Stimulated activated memory B cell treated with anti-CD40 and anti-IgM and Interleukin-4, amounts not matched to agents 10 μg/mL and 1 μg/mL and 100 μg/mL, for 72 hours (primary cell): Measurements from ENCODE around the gene MYO1D.
"Not testable (repeated sequence)": the region's sequence is repeated elsewhere in the genome, so short reads cannot be mapped to it uniquely, and the experiment has no call there.

Experiments
- ATAC-seq: fragments of 150-1000 bp; cut with Tn5 transposase; 2 replicates; pipeline ENCODE4 v1.10.0; 2021
- H3K27ac Mint-ChIP-seq: one replicate; pipeline ENCODE4 v1.8.0; 2022; ENCODE audit warnings: mild to moderate bottlenecking, mixed read lengths
- H3K27me3 Mint-ChIP-seq: one replicate; pipeline ENCODE4 v1.8.0; 2022; ENCODE audit warnings: mixed read lengths
- H3K36me3 Mint-ChIP-seq: one replicate; pipeline ENCODE4 v1.8.0; 2022; ENCODE audit warnings: mixed read lengths
- H3K4me1 Mint-ChIP-seq: one replicate; pipeline ENCODE4 v1.8.0; 2022; ENCODE audit warnings: mixed read lengths
- H3K4me3 Mint-ChIP-seq: one replicate; pipeline ENCODE4 v1.8.0; 2022; ENCODE audit warnings: mild to moderate bottlenecking, moderate library complexity, mixed read lengths
- H3K9me3 Mint-ChIP-seq: one replicate; pipeline ENCODE4 v1.8.0; 2022; ENCODE audit warnings: mixed read lengths

The MYO1D gene

DNA sequence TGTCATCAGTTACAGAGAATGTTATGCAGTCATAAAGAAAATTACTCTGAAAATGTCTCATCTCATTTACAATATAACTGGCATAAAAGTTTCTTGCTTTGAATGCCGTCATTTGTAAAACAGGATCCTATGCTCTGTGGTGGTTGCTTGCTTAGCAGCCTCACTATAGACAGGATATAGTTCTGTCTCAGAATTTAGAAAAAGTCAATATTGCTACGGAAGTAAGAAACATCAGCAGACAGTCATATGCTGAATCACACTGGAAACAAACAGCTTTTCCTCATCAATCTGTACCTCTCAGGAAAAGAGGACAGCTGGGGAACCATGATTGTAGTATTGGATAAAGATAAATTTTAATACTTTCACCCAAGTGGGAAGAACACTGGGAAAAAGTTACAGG lies 105.5 kb downstream of the MYO1D start:
- Mint-ChIP-seq H3K9me3 (no peaks in the 10 kb centered on the region), H3K27ac (no peak overlapping the region), H3K27me3 (no peaks in the 10 kb centered on the region), H3K36me3 (peaks cover 25% of the 10 kb centered on the region), H3K4me1 (peaks cover 12% of the 10 kb centered on the region), H3K4me3 (no peak overlapping the region)
- ATAC-seq = no peak

DNA sequence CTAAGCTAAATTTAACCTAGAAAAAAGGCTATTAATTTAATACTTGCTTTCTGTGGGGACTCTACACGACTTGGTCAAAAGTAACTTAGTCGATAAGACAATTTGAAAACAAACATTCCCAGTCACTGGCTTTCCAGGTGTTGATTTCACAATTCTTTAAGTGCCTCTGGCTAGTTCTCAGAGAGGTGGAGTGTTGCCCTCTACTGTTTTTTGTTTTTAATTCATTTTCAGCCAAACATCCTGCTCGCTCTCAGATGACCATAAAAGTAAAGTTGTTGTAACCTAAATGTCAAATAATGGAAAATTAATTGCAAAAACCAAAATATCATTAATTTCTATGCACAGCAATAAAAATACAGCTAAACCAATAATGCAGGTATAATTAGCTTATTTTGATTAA lies 107.1 kb downstream of the MYO1D start:
- H3K27me3 Mint-ChIP-seq = no peaks in the 10 kb centered on the region

DNA sequence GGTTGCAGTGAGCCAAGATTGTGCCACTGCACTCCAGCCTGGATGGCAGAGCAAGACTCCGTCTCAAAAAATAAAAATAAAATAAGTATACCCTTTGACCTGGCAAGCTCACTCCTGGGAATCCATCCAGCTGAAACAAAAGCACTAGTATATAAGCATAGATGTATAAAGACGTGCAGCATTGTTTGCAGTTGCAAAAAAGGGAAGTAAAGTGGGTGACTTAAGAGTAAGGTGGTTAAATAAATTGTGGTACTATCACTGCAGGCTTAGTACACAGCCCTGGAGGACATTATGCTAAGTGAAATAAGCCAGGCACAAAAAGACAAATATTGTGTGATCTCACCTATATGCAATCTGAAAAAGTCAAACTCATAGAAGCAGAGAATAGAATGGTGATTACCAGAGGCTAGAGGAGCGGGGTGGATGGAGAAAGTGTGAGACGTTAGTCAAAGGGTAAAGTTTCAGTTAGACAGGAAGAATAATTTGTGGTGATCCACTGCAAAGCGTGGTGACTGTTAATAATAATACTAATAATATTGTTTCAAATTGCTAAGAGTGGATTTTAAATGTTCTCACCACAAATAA lies 113.0 kb downstream of the MYO1D start:
- H3K27me3 Mint-ChIP-seq = no peaks in the 10 kb centered on the region
- no peak for ATAC-seq
- H3K4me1 Mint-ChIP-seq = no peaks in the 10 kb centered on the region
- H3K27ac Mint-ChIP-seq = no peak overlapping the region
- H3K36me3 Mint-ChIP-seq = peaks cover 33% of the 10 kb centered on the region
- no peaks in the 10 kb centered on the region for H3K9me3 Mint-ChIP-seq
- H3K4me3 Mint-ChIP-seq = no peak overlapping the region

More for the DNA sequence above, 107.1 kb downstream of the MYO1D start:
- Mint-ChIP-seq H3K4me3 (no peak overlapping the region), H3K36me3 (peaks cover 19% of the 10 kb centered on the region), H3K9me3 (no peaks in the 10 kb centered on the region), H3K27ac (no peak overlapping the region), H3K4me1 (peaks cover 12% of the 10 kb centered on the region)
- no peak for ATAC-seq

DNA sequence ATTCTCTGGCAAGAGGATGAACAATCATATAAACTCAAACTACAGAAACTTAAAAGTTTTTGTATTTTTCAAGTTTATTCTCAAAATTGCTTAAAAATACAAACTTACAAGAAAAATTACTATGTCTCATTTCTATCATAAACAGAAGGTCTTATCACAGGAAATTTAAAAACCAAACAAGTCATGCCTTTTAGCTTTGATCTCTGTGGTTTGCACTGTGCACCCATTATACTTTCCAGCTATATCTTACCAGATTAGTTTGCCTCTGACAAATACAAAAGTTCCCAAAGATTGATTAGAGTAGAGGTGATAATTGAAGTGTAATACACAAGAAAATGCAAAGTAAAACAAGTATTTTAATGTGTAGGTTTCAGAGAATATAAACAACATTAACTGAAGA lies 117.4 kb downstream of the MYO1D start:
- no peaks in the 10 kb centered on the region for H3K9me3 Mint-ChIP-seq
- ATAC-seq = no peak
- peaks cover 33% of the 10 kb centered on the region for H3K36me3 Mint-ChIP-seq
- no peaks in the 10 kb centered on the region for H3K27me3 Mint-ChIP-seq
- H3K4me1 Mint-ChIP-seq = no peaks in the 10 kb centered on the region
- H3K27ac Mint-ChIP-seq = no peak overlapping the region
- no peak overlapping the region for H3K4me3 Mint-ChIP-seq

DNA sequence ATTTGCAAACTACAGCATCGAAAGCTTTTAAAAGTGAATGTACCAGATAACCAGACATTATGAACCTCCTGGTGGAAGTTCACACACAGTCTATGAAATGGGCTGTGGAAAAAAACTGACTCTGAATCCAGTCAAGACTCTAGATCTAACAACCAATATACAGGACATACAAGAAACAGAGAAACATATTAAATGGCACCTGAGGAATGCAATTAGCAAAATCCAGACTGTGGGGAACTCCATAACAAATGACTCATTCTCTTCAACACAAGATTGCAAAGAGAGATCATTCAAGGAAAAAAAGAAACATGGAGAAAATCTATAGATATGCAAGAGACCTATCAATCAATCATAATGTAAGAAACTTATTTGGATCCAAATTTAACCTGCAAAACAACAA lies 119.0 kb downstream of the MYO1D start:
- no peak for ATAC-seq
- H3K9me3 Mint-ChIP-seq = no peaks in the 10 kb centered on the region
- H3K27me3 Mint-ChIP-seq = no peaks in the 10 kb centered on the region
- no peak overlapping the region for H3K27ac Mint-ChIP-seq
- H3K4me1 Mint-ChIP-seq = no peaks in the 10 kb centered on the region
- H3K4me3 Mint-ChIP-seq = no peak overlapping the region
- H3K36me3 Mint-ChIP-seq = peaks cover 25% of the 10 kb centered on the region

DNA sequence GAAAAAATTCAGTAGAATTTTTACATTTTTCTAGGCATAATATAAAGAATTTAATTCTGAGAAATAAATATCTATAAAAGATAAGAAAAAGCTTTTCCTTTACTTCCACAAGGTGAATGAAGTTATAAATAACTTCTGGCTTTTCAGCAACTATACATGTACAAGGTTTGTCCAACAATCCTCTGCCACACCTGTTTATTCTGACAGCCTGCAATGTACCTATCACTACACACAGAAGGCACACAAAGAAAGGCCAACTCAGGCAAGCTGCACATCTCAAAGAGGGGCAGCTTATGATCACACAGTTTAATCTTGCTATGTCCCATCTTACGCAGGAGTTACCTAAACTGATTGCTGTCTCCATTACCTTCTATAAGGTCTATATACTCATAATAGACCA lies 120.2 kb downstream of the MYO1D start:
- no peak for ATAC-seq

DNA sequence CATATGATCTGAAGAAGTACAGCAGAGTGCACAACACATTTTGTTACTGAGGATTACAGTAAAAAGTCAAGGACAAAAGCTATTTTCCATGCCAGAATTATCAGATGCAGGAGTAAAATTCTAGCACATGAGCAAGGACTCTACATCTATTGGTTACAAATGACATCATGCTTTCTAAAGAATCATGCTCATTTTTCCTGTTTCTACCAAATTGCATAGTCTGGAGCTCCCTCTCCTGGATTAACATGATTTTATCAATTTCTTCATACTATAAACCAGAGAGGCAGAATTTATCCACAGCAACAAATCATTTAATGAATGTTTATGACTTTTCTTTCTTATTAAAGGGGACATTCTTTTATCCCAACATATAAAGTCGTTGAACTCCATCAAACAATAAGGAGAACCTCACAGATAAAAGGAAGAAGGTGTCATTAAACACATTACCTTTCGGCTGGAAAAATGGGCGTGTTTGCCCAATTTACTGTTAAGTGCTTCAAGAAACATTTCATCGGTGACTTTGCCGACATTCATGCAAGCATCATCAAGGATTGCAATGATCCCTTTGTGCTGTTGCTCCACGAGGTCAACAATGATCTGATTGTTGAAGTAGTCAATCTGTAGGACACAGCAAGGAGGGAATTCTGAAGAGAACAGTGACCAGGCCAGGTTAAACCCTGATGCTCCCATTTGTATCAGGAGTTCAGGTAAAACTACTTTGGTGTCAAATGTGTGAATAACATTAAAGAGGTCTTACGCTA lies 121.7 kb downstream of the MYO1D start:
- Mint-ChIP-seq H3K27me3 (no peaks in the 10 kb centered on the region), H3K36me3 (peaks cover 18% of the 10 kb centered on the region), H3K9me3 (no peaks in the 10 kb centered on the region), H3K4me3 (no peak overlapping the region), H3K27ac (no peak overlapping the region), H3K4me1 (no peaks in the 10 kb centered on the region)
- no peak for ATAC-seq

More for the DNA sequence above, 120.2 kb downstream of the MYO1D start:
- H3K27ac Mint-ChIP-seq = no peak overlapping the region
- H3K27me3 Mint-ChIP-seq = no peaks in the 10 kb centered on the region
- no peaks in the 10 kb centered on the region for H3K9me3 Mint-ChIP-seq
- H3K4me1 Mint-ChIP-seq = no peaks in the 10 kb centered on the region
- no peak overlapping the region for H3K4me3 Mint-ChIP-seq
- peaks cover 25% of the 10 kb centered on the region for H3K36me3 Mint-ChIP-seq

DNA sequence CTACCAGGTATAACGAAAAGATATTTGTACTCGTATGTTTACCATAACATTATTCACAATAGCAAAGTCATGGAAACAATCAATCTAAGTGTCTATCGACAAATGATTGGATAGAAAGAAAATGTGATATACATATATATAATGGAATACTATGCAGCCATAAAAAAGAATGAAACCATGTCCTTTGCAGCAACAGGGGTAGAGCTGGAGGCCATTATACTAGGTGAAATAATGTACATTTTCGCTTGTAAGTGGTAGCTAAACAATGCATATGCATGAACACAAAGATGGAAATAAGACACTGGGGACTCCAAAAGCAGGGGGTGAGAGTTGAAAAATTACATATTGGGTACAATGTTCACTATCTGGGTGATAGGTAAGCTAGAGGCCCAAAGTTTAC lies 124.0 kb downstream of the MYO1D start:
- H3K4me1 Mint-ChIP-seq = no peaks in the 10 kb centered on the region
- no peak overlapping the region for H3K4me3 Mint-ChIP-seq
- no peak for ATAC-seq
- H3K27me3 Mint-ChIP-seq = no peaks in the 10 kb centered on the region
- no peak overlapping the region for H3K27ac Mint-ChIP-seq
- peaks cover 18% of the 10 kb centered on the region for H3K36me3 Mint-ChIP-seq
- H3K9me3 Mint-ChIP-seq = no peaks in the 10 kb centered on the region

DNA sequence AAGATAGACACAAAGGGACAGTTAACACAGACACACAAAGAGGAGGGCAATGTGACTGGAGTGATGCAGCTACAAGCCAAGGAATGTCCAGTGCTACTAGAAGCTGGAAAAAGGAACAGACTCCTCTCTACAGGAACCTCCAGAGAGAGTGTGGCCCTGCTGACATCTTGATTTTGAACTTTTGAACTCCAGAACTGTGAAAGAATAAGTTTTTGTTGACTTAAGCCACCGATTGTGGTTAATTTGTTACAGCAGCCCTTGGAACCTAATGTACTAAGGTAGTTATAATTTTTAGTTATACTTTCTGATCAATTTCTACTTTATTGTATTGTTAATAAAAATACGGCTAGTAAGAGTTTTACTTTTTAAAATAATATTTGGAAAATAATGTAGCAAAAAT lies 129.1 kb downstream of the MYO1D start:
- no peak for ATAC-seq
- no peak overlapping the region for H3K27ac Mint-ChIP-seq

DNA sequence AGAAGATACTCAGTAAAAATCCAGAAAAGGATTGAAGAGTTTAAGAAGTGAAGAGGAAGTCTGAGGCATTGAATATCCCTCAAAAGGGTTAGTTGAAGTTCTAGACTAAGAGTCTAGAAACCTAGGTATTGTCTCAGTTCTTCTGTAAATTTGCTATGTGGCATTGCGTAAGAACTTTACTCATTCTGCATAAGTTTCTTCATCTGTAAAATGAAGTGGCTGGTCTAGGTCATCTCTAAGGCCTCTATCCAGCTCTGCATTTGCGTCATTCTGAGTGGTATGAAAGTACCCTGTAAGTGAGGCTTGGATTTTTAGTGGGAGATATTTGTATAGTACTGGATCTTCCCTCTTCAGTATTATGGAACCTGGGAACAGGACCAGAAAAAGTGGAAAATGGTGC lies 130.2 kb downstream of the MYO1D start:
- Mint-ChIP-seq H3K27me3 (no peaks in the 10 kb centered on the region), H3K4me3 (no peak overlapping the region), H3K27ac (no peak overlapping the region), H3K36me3 (peaks cover 27% of the 10 kb centered on the region), H3K4me1 (peaks cover 8% of the 10 kb centered on the region), H3K9me3 (no peaks in the 10 kb centered on the region)
- ATAC-seq = no peak

More for the DNA sequence above, 129.1 kb downstream of the MYO1D start:
- peaks cover 30% of the 10 kb centered on the region for H3K36me3 Mint-ChIP-seq
- no peak overlapping the region for H3K4me3 Mint-ChIP-seq
- H3K9me3 Mint-ChIP-seq = no peaks in the 10 kb centered on the region
- peaks cover 5% of the 10 kb centered on the region for H3K4me1 Mint-ChIP-seq
- H3K27me3 Mint-ChIP-seq = no peaks in the 10 kb centered on the region

DNA sequence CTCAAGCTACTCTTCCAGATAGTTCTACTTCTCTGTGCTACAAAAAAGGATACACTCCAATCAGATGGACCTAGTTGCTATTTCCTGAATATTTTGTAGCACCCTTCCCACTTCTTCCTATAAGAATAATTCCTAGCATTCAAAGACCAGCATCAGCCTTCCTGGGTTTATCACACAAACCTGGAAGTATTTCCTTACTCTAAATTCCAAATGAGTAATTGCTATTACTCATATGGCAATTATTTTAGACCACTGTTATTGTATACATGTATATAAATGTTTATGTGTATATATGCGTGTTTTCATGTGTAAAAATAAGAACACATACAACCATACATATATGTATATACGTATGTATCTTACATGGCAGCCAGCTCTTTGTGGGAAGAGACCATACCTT lies 130.6 kb downstream of the MYO1D start:
- Mint-ChIP-seq H3K27ac (no peak overlapping the region), H3K27me3 (no peaks in the 10 kb centered on the region), H3K4me1 (peaks cover 8% of the 10 kb centered on the region), H3K36me3 (peaks cover 27% of the 10 kb centered on the region), H3K4me3 (no peak overlapping the region), H3K9me3 (no peaks in the 10 kb centered on the region)
- no peak for ATAC-seq

DNA sequence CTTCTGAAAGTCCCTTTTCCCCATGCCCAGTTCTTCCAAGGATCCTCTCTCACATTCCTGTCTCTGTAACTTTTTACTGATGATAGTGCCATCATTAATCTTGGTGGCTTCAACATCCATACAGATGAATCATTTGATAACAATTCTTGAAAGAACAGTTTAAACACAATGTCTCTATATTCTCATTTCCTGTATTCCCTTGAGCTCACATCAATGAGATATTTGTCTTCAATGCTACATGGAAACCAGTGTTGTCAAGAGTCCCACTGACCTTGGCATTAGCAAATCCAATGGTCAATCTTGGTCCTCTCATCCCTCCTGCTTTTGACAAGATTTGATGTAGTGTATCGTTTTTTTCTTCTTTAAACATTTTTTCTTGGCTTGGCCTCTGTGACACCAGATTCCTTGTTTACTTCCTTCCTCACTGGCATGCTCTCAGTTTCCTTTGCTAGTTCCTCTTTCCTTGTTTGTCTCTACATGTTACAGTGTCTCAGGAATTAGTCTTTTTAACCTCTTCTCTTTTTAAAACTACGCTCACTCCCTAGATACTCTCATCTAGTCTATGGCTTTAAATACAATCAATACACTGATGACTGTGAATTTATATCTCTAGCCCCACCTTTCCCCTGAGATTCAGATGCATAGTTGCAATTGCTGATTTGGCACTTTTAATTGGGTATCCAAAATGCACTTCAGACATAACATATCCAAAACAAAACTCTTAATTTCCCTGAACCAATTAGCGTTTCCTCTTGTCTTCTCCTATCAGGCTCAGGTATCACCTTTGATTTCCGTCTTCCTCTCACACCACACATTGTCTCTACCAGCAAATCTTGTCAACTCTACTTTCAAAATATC lies 134.0 kb downstream of the MYO1D start:
- no peak overlapping the region for H3K27ac Mint-ChIP-seq
- H3K27me3 Mint-ChIP-seq = no peaks in the 10 kb centered on the region
- peaks cover 8% of the 10 kb centered on the region for H3K4me1 Mint-ChIP-seq
- ATAC-seq = no peak
- H3K4me3 Mint-ChIP-seq = no peak overlapping the region
- peaks cover 21% of the 10 kb centered on the region for H3K36me3 Mint-ChIP-seq
- no peaks in the 10 kb centered on the region for H3K9me3 Mint-ChIP-seq

DNA sequence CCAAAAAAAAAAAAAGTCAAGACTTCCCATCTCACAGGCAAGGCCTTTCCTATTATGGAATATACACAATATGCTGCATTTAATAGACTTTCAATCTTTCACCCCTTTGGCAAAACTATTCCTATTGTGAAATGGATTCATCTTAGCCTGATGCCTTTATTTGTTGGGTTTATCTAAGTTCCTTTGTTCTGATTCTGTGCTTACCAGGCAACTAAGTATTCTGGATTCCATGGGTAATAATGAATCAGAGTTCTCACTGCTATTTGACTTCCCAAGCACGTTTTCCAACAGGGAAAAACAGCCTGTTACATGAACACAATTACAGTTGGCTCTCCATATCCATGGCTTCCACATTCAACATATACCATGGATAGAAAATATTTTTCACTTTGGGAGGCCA lies 135.5 kb downstream of the MYO1D start:
- Mint-ChIP-seq H3K27ac (no peak overlapping the region), H3K9me3 (no peaks in the 10 kb centered on the region), H3K4me1 (peaks cover 8% of the 10 kb centered on the region), H3K27me3 (no peaks in the 10 kb centered on the region), H3K36me3 (peaks cover 33% of the 10 kb centered on the region), H3K4me3 (no peak overlapping the region)
- ATAC-seq = no peak

DNA sequence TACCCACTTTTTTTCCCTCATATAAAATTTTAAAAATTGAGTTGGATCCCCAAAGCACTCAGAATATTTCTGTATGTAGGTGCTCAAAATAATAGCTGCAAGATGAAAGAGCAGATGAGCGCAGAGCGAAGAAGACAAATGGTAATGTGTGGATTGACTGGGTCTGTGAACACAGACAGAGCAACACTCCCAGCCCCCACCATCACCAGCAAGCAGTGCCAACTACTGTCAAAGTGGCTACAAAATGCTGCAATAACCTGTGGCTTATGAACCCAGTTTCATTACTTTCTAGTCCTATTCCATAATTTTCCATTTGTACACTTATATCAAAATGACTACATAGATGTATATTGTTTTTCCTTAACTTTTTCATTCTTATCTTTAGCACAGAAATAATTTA lies 137.2 kb downstream of the MYO1D start:
- Mint-ChIP-seq H3K27ac (no peak overlapping the region), H3K4me1 (peaks cover 8% of the 10 kb centered on the region), H3K4me3 (no peak overlapping the region), H3K27me3 (no peaks in the 10 kb centered on the region), H3K36me3 (peaks cover 44% of the 10 kb centered on the region), H3K9me3 (no peaks in the 10 kb centered on the region)
- ATAC-seq = no peak

DNA sequence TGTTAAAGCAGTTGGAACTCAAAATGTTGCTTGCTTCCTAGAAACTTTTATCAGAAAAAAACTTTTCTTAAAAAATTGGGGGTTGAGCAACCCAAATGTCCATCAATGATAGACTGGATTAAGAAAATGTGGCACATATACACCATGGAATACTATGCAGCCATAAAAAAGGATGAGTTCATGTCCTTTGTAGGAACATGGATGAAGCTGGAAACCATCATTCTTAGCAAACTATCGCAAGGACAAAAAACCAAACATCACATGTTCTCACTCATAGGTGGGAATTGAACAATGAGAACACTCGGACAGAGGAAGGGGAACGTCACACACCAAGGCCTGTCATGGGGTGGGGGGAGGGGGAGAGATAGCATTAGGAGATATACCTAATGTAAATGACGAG lies 137.8 kb downstream of the MYO1D start:
- not testable (repeated sequence) for H3K9me3 Mint-ChIP-seq, H3K4me3 Mint-ChIP-seq, H3K4me1 Mint-ChIP-seq, H3K27me3 Mint-ChIP-seq, H3K27ac Mint-ChIP-seq, ATAC-seq
- H3K36me3 Mint-ChIP-seq = peaks cover 43% of the 10 kb centered on the region
